WTC11 (cell line): ENCODE data around the gene RASAL3. TPM values are rescaled to one million over a fixed set of nuclear protein-coding genes. Genes with fewer than 3 reads are reported as not detected.

Source experiments
- CDX4 ChIP-seq: fragments of 250-450 bp; sonication (Bioruptor Pico); IDR thresholded peaks from 2 replicates; pipeline ENCODE4 v1.9.0; 2021; ENCODE audit warnings: moderate library complexity, mild to moderate bottlenecking, inconsistent platforms, borderline replicate concordance
- CREM ChIP-seq: sonication (generic); formaldehyde crosslinking; IDR thresholded peaks from 2 replicates; pipeline ENCODE4 v1.8.1; 2022; ENCODE audit warnings: mild to moderate bottlenecking, missing genetic modification reagents, moderate library complexity
- E2F1 ChIP-seq: sonication (generic); formaldehyde crosslinking; IDR thresholded peaks from 2 replicates; pipeline ENCODE4 v1.8.0; 2022; ENCODE audit warnings: mild to moderate bottlenecking, missing genetic modification reagents
- E2F4 ChIP-seq: sonication (generic); formaldehyde crosslinking; IDR thresholded peaks from 2 replicates; pipeline ENCODE4 v1.8.1; 2022; ENCODE audit warnings: low read depth, mild to moderate bottlenecking, moderate library complexity, missing genetic modification reagents, borderline replicate concordance
- E2F5 ChIP-seq: sonication (generic); formaldehyde crosslinking; IDR thresholded peaks from 2 replicates; pipeline ENCODE4 v1.8.1; 2022; ENCODE audit warnings: mild to moderate bottlenecking, moderate library complexity, missing genetic modification reagents
- ERG ChIP-seq: fragments of 250-450 bp; sonication (Bioruptor Pico); IDR thresholded peaks from 2 replicates; pipeline ENCODE4 v1.8.0; 2021; ENCODE audit warnings: mild to moderate bottlenecking
- GRHL2 ChIP-seq: fragments of 250-450 bp; sonication (Bioruptor Pico); IDR thresholded peaks from 2 replicates; pipeline ENCODE4 v1.8.0; 2022; ENCODE audit warnings: mild to moderate bottlenecking, moderate library complexity; ENCODE audit not compliant: insufficient replicate concordance, severe bottlenecking
- HMGA2 ChIP-seq: fragments of 250-450 bp; sonication (Bioruptor Pico); IDR thresholded peaks from 2 replicates; pipeline ENCODE4 v1.4.0; 2021; ENCODE audit warnings: mild to moderate bottlenecking, moderate library complexity
- HMGXB4 ChIP-seq: sonication (generic); formaldehyde crosslinking; IDR thresholded peaks from 2 replicates; pipeline ENCODE4 v1.8.1; 2023; ENCODE audit warnings: mild to moderate bottlenecking, moderate library complexity, missing genetic modification reagents
- KAT7 ChIP-seq: sonication (generic); formaldehyde crosslinking; IDR thresholded peaks from 2 replicates; pipeline ENCODE4 v1.8.1; 2023; ENCODE audit warnings: missing genetic modification reagents, mild to moderate bottlenecking, borderline replicate concordance
- MAX ChIP-seq: sonication (generic); formaldehyde crosslinking; IDR thresholded peaks from 2 replicates; pipeline ENCODE4 v1.8.0; 2022; ENCODE audit warnings: mild to moderate bottlenecking, missing genetic modification reagents
- MXD4 ChIP-seq: fragments of 250-450 bp; sonication (Bioruptor Pico); IDR thresholded peaks from 2 replicates; pipeline ENCODE4 v1.8.0; 2021; ENCODE audit warnings: mild to moderate bottlenecking, moderate library complexity, borderline replicate concordance
- NR1H2 ChIP-seq: sonication (generic); formaldehyde crosslinking; IDR thresholded peaks from 2 replicates; pipeline ENCODE4 v1.9.0; 2021; ENCODE audit warnings: mild to moderate bottlenecking, moderate library complexity, missing genetic modification reagents
- NR3C1 ChIP-seq: sonication (generic); formaldehyde crosslinking; conservative IDR thresholded peaks from 2 replicates; pipeline ENCODE4 v1.8.1; 2023; ENCODE audit warnings: low read depth, mild to moderate bottlenecking, missing genetic modification reagents
- PREB ChIP-seq: sonication (generic); formaldehyde crosslinking; IDR thresholded peaks from 2 replicates; pipeline ENCODE4 v1.8.1; 2022; ENCODE audit warnings: mild to moderate bottlenecking, missing genetic modification reagents, moderate library complexity, borderline replicate concordance
- PRRX2 ChIP-seq: fragments of 250-450 bp; sonication (Bioruptor Pico); IDR thresholded peaks from 2 replicates; pipeline ENCODE4 v1.8.0; 2021; ENCODE audit warnings: mild to moderate bottlenecking
- STAT6 ChIP-seq: sonication (generic); formaldehyde crosslinking; conservative IDR thresholded peaks from 2 replicates; pipeline ENCODE4 v1.8.1; 2023; ENCODE audit warnings: mild to moderate bottlenecking, low read depth, missing genetic modification reagents, moderate library complexity
- TEAD1 ChIP-seq: sonication (generic); formaldehyde crosslinking; IDR thresholded peaks from 2 replicates; pipeline ENCODE4 v1.8.0; 2022; ENCODE audit warnings: mild to moderate bottlenecking, missing genetic modification reagents
- TEAD4 ChIP-seq: sonication (generic); formaldehyde crosslinking; IDR thresholded peaks from 2 replicates; pipeline ENCODE4 v1.8.0; 2022; ENCODE audit warnings: mild to moderate bottlenecking, missing genetic modification reagents
- USF2 ChIP-seq: sonication (generic); formaldehyde crosslinking; IDR thresholded peaks from 2 replicates; pipeline ENCODE4 v1.8.1; 2023; ENCODE audit warnings: mild to moderate bottlenecking, missing genetic modification reagents, moderate library complexity
- ZNF263 ChIP-seq: sonication (generic); formaldehyde crosslinking; IDR thresholded peaks from 2 replicates; pipeline ENCODE4 v1.8.1; 2022; ENCODE audit warnings: low read depth, mild to moderate bottlenecking, moderate library complexity, missing genetic modification reagents
- ZNF423 ChIP-seq: fragments of 250-450 bp; sonication (Bioruptor Pico); IDR thresholded peaks from 2 replicates; pipeline ENCODE4 v2.1.2; 2022; ENCODE audit warnings: mild to moderate bottlenecking, moderate library complexity
- ZNF512 ChIP-seq: sonication (generic); formaldehyde crosslinking; IDR thresholded peaks from 2 replicates; pipeline ENCODE4 v1.8.1; 2022; ENCODE audit warnings: missing genetic modification reagents, borderline replicate concordance
- total RNA-seq: library from RNA; stranded (reverse); gene quantifications from 3 replicates; pipeline ENCODE4 v1.2.3, GENCODE V29; 2021

RASAL3 gene
- total RNA-seq, 1 experiment from 2014 or later: 1.6 TPM

GRCh38 chr19:15432629-15433518, 31.5 kb downstream of the RASAL3 start (continued):
- TF ChIP-seq ERG (no peak), ZNF423 (CRISPR knock-in tag) (no peak), ZNF512 (CRISPR knock-in tag) (no peak), GRHL2 (no peak), CDX4 (no peak), STAT6 (CRISPR knock-in tag) (no peak), MXD4 (no peak), TEAD1 (CRISPR knock-in tag) (peak; percentile 27; the same call in 1 of the 2 replicates), NR3C1 (no peak), ZNF263 (CRISPR knock-in tag) (no peak), E2F4 (CRISPR knock-in tag) (no peak), HMGXB4 (CRISPR knock-in tag) (no peak), TEAD4 (no peak), MAX (peak; percentile 50; the same call in 1 of the 2 replicates), CREM (peak; percentile 49; the same call in 1 of the 2 replicates), HMGA2 (CRISPR knock-in tag) (no peak), KAT7 (CRISPR knock-in tag) (peak; percentile 71; the same call in 1 of the 2 replicates), E2F1 (CRISPR knock-in tag) (no peak), PREB (CRISPR knock-in tag) (no peak), USF2 (peak; percentile 63), PRRX2 (CRISPR knock-in tag) (no peak), E2F5 (CRISPR knock-in tag) (peak; percentile 85), NR1H2 (CRISPR knock-in tag) (no peak)
